Colonic mucosa (tissue), 4 donors: ENCODE measurements around the gene NDOR1. TPM values are rescaled to one million over a fixed set of nuclear protein-coding genes. Genes with fewer than 3 reads are reported as not detected.

Source experiments
- DNase-seq: peaks from one replicate; pipeline ENCODE4 v3.0.0-alpha.2; 2020
- H3K27ac ChIP-seq: fragments of 200-600 bp; one replicate; pipeline ENCODE4 v1.8.0; 2021
- H3K27me3 ChIP-seq: fragments of 200-600 bp; one replicate; pipeline ENCODE4 v1.8.0; 2021
- H3K36me3 ChIP-seq: fragments of 200-600 bp; one replicate; pipeline ENCODE4 v1.8.0; 2021
- H3K4me1 ChIP-seq: fragments of 200-600 bp; one replicate; pipeline ENCODE4 v1.8.0; 2021; ENCODE audit warnings: mild to moderate bottlenecking
- H3K4me3 ChIP-seq: fragments of 200-600 bp; one replicate; pipeline ENCODE4 v1.8.0; 2021
- H3K9ac ChIP-seq, 2 donors: one replicate each; pipeline ENCODE4 v1.7.0; 2013; ENCODE audit warnings: control low read depth in 2 of 2, low read depth in 2 of 2, low read length in 2 of 2
- H3K9me3 ChIP-seq: fragments of 200-600 bp; one replicate; pipeline ENCODE4 v1.8.0; 2021
- intact Hi-C: fragments of 100-400 bp; cut with DNase I; formaldehyde crosslinking; loops from one replicate; pipeline ENCODE4 v1.14.1; 2022
- total RNA-seq, 2 donors: library from RNA; stranded (reverse); fragmentation: NEBNext Ultra II Directional in 1 of 2; extraction: Animal tissue kit (Norgen Biotek cat#: 25700) in 1 of 2; gene quantifications; one replicate each; pipeline ENCODE4 v1.2.1, GENCODE V29; 2021
- TF ChIP-seq, protein P1 (sequence below): fragments of 200-600 bp; IDR thresholded peaks from one replicate; pipeline ENCODE4 v1.8.0; 2022; ENCODE audit warnings: antibody characterized with exemption, mild to moderate bottlenecking
- donor health status: healthy.
- donor health status: DM: no; HTN: no; CAD: no.
- donor health status: DM: no; HTN: no; CAD: no.

NDOR1 gene
- total RNA-seq, 2 donors from 2014 or later: 11.7 to 36.9 TPM

DNA sequence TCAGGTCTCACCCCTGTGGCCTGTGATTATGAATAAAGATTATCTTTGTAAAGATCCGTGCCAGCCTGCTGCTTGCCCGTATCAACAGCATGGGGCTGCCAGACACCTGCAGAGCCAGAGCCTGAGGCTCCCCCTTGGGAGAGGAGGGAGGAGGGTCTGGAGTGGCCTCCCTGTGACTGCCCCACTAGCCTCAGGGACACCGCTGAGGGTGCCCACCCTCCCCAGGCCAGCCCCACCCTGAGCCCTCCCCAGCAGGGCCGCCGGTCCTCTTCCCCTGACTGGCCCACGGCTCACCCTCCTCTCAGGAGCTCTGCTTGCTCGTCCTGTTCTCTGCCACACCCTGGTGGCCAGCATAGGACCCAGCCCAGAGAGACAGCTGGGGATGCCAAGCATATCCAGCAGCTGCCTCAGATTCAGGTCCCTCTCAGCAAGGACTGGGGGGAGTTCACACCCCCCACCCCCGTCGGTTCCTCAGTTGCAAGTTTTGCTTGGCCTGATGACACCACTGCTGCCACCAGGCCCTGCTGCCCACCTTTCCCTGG lies 15.1 kb upstream of the NDOR1 start:
- H3K4me3 ChIP-seq: peak overlapping the region; percentile 99
- DNase-seq: no peak
- no peak overlapping the region for H3K27ac ChIP-seq
- peaks cover 3% of the 10 kb centered on the region for H3K36me3 ChIP-seq
- TF ChIP-seq, protein P1, sequence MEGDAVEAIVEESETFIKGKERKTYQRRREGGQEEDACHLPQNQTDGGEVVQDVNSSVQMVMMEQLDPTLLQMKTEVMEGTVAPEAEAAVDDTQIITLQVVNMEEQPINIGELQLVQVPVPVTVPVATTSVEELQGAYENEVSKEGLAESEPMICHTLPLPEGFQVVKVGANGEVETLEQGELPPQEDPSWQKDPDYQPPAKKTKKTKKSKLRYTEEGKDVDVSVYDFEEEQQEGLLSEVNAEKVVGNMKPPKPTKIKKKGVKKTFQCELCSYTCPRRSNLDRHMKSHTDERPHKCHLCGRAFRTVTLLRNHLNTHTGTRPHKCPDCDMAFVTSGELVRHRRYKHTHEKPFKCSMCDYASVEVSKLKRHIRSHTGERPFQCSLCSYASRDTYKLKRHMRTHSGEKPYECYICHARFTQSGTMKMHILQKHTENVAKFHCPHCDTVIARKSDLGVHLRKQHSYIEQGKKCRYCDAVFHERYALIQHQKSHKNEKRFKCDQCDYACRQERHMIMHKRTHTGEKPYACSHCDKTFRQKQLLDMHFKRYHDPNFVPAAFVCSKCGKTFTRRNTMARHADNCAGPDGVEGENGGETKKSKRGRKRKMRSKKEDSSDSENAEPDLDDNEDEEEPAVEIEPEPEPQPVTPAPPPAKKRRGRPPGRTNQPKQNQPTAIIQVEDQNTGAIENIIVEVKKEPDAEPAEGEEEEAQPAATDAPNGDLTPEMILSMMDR: no peak
- intact Hi-C loops: no loop called here
- H3K9me3 ChIP-seq: no peaks in the 10 kb centered on the region
- no peaks in the 10 kb centered on the region for H3K27me3 ChIP-seq
- peak overlapping the region in 1 of 2 donors; percentile 93 for H3K9ac ChIP-seq
- H3K4me1 ChIP-seq: peaks cover 49% of the 10 kb centered on the region

DNA sequence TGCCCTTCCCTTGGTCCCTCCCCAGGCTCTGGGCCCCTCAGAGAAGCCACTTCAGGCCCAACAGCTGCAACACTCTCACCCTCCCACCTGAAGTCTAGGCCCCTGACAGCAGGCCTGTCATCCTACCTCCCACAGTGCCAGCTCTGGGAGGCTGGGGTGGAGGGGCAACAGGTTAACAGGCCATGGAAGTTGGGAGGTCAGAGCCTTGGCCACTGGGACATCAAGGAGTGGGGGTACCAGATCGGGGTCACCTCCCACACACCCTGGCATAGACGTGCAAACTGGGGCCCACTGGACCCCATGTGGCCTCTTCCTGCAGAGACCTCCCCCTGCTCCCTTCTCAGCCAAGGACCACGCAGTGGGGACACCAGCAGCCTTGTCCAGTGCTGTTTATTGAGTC lies 14.3 kb upstream of the NDOR1 start:
- TF ChIP-seq, protein P1: no peak
- Histone ChIP-seq H3K4me1 (peaks cover 54% of the 10 kb centered on the region), H3K4me3 (no peak overlapping the region), H3K9me3 (no peaks in the 10 kb centered on the region), H3K9ac (peak overlapping the region in 1 of 2 donors; percentile 26), H3K27me3 (no peaks in the 10 kb centered on the region), H3K27ac (no peak overlapping the region), H3K36me3 (no peaks in the 10 kb centered on the region)
- intact Hi-C loops: no loop called here
- DNase-seq: no peak

DNA sequence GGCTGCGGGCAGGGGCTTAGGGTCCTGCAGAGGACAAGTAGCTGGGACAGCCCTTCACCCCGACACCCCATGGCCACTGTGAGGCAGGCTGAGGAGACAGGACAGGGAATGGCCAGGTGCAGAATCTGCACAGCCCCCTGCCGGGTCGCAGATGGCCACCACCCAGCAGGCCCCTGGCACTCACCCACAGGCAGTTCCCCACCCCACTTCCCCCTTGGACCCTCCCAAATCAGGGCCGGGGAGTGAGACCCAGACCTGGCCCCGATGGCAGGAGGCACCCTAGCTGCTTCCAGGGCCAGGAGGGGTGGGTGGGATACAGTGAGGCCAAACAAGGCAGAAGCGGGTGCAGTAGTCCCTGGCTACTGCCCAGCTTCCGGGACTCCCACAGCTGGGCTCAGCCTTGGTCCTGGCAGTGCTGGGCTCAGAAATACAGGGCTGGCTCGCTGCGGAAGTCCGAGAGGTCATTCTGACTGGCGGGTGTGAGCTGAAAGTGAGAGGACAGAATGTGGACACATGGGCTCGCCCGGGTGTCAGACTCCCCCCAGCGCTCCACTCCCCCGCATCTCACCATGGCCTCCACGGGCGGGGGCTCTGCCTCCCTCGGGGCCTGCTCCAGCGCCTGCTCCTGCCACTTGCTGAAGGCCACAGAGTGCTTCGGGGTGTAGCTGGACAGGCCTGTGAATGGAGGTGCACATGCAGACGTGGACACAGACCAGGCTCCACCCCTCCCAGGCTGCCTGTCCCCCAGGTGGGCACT lies 13.6 kb upstream of the NDOR1 start:
- no peaks in the 10 kb centered on the region for H3K27me3 ChIP-seq
- TF ChIP-seq, protein P1: no peak
- no peak for DNase-seq
- H3K9me3 ChIP-seq: no peaks in the 10 kb centered on the region
- H3K9ac ChIP-seq: peak overlapping the region in 1 of 2 donors; percentile 15
- peaks cover 52% of the 10 kb centered on the region for H3K4me1 ChIP-seq
- intact Hi-C loops: no loop called here
- no peaks in the 10 kb centered on the region for H3K36me3 ChIP-seq
- no peak overlapping the region for H3K27ac ChIP-seq
- no peak overlapping the region for H3K4me3 ChIP-seq

DNA sequence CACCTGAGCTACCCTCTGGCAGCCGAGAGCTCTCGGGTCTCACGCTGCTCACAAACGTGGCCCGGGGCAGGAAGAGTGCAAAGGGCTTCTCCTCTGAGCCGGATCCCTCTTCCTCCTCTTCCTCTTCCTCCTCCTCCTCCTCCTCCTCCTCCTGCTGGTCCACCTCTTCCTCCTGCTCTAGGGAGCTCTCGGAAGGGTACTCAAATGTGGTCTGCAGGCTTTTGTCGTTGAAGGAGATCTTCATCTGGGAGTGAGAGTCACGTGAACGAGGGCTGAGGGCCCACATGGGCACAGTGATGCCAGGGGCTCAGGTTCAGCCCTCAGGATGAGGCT lies 13.1 kb upstream of the NDOR1 start:
- peak overlapping the region in 1 of 2 donors; percentile 15 for H3K9ac ChIP-seq
- peaks cover 47% of the 10 kb centered on the region for H3K4me1 ChIP-seq
- H3K36me3 ChIP-seq: no peaks in the 10 kb centered on the region
- H3K4me3 ChIP-seq: no peak overlapping the region
- TF ChIP-seq, protein P1: no peak
- H3K27ac ChIP-seq: no peak overlapping the region
- no peak for DNase-seq
- no peaks in the 10 kb centered on the region for H3K27me3 ChIP-seq
- no peaks in the 10 kb centered on the region for H3K9me3 ChIP-seq
- intact Hi-C loops: no loop called here

DNA sequence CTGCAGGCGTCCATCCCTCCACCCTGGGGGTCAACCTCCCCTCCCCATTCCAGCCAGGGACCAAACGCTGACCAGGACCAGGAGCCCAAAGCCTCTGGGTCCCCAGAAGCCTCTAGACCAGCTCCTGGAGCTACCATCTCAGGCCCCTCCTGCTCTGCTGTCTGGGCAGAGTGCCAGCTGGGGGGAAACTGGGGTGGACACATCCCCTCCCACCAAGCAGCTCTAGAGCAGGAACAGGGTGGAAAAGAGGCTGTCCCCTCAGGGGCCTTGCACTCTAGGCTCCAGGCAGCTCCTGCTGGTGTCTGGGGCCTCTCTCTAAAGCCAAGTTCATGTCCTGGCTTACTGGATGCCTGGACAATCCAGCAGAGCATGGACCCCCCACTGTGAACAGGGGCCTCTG lies 12.6 kb upstream of the NDOR1 start:
- H3K36me3 ChIP-seq: no peaks in the 10 kb centered on the region
- H3K4me1 ChIP-seq: peaks cover 45% of the 10 kb centered on the region
- H3K9ac ChIP-seq: no peak overlapping the region
- TF ChIP-seq, protein P1: no peak
- no peaks in the 10 kb centered on the region for H3K9me3 ChIP-seq
- no peaks in the 10 kb centered on the region for H3K27me3 ChIP-seq
- no peak overlapping the region for H3K4me3 ChIP-seq
- H3K27ac ChIP-seq: no peak overlapping the region
- intact Hi-C loops: no loop called here
- DNase-seq: no peak
